Liver (tissue), 3 donors: ENCODE measurements around the gene COMMD4.
"Not testable (repeated sequence)": the region's sequence is repeated elsewhere in the genome, so short reads cannot be mapped to it uniquely, and the experiment has no call there.

Experiments
- GABPA ChIP-seq, 2 donors: IDR thresholded peaks in 1 of 2; conservative IDR thresholded peaks in 1 of 2; 2 replicates each; pipeline ENCODE4 v1.6.1; 2016; ENCODE audit warnings: antibody characterized with exemption in 2 of 2, mild to moderate bottlenecking in 1 of 2, moderate library complexity in 1 of 2
- YY1 ChIP-seq: IDR thresholded peaks from 2 replicates; pipeline ENCODE4 v1.6.1; 2016; ENCODE audit warnings: antibody characterized with exemption, mild to moderate bottlenecking
- TF ChIP-seq, protein P1 (sequence below): fragments of 150-350 bp; IDR thresholded peaks from 2 replicates; pipeline ENCODE4 v1.5.1; 2017; ENCODE audit warnings: improper control_type of control experiment, low read depth, low read length; ENCODE audit not compliant: missing input control
- donor health status: healthy.
- donor health status: healthy.

DNA sequence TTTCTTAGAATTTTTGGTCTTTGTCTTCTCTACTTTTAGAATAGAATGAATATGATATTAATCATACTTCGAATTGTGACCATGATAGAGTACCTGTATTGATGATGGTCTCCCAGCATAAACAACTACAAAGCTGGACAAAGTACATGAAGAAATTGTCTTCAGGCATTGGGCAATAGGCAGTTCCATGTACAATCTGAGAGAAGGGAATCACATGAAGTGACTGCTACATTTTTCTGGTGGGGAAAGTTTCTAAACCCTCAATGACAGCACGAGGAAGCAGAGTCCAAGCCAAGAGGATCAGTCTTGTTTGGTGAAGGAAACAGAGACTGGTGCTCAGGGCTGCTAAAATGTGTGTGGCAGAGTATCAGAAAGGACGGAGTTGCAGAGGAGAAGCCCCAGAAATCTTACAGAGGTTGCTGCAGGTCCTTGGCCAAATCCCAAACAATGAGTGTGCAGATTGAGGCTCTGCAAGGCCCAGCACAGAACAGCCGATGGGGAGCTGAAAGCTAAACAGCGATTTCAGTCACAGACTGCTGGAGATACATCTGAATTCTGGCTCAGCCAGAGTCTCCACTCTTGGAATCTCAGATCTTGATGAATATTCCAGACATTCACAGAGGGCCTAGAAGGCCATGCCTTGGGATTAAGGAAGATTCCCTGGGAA lies 16.5 kb upstream of the COMMD4 start:
- TF ChIP-seq, protein P1, sequence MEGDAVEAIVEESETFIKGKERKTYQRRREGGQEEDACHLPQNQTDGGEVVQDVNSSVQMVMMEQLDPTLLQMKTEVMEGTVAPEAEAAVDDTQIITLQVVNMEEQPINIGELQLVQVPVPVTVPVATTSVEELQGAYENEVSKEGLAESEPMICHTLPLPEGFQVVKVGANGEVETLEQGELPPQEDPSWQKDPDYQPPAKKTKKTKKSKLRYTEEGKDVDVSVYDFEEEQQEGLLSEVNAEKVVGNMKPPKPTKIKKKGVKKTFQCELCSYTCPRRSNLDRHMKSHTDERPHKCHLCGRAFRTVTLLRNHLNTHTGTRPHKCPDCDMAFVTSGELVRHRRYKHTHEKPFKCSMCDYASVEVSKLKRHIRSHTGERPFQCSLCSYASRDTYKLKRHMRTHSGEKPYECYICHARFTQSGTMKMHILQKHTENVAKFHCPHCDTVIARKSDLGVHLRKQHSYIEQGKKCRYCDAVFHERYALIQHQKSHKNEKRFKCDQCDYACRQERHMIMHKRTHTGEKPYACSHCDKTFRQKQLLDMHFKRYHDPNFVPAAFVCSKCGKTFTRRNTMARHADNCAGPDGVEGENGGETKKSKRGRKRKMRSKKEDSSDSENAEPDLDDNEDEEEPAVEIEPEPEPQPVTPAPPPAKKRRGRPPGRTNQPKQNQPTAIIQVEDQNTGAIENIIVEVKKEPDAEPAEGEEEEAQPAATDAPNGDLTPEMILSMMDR = not testable (repeated sequence)
- TF ChIP-seq YY1; GABPA (IDR thresholded peaks at IDR 0.05 in 1 of 2, conservative IDR thresholded peaks at IDR 0.05 in 1 of 2): not testable (repeated sequence)
